NOMO-1 (cell line): ENCODE results near the gene C11orf65.
"Not testable (repeated sequence)": the region's sequence is repeated elsewhere in the genome, so short reads cannot be mapped to it uniquely, and the experiment has no call there.

Experiments
- DNase-seq, 2 experiments: peaks; one replicate each; lab custom pipeline; 2025; ENCODE audit not compliant: unreplicated experiment in 2 of 2; lab: John Stamatoyannopoulos, UW

The C11orf65 gene

DNA sequence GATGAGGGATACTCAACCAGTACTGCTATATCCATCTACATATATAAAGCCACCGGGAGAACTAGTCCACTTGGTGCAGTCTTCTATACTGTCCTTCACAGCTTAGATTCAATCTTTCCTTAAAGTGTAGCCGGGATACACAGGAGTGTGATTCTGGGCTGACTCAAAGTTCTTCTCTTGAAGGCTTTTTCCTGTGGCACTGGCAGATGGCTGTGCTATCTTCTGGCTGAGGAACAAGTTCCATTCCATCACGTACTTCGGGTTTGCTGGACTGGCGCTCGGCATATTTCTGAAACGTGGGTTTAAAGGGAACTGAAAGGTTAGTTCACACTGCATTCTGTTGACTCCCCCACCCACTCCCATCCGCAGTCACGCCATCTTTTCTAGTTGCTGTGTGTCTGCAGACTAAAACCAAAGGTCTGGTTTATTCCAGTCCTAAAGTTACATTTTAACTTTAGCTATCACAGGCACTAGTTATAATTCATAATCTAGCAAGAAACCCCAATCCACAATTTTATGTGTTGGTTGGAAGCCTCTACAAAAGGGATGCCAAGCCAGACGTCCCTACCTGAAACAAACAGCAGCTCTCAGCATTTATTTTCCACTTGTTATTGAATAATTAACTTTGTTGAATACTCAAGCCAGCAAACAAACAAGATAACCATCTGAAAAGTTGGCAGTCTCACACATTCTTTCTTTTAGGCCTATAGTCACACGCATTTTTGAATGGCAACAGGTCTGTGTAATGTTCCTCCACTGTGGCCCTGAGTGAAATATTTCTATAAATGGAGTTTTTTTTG is 7.5 kb upstream of the C11orf65 start:
- DNase-seq = no peak

DNA sequence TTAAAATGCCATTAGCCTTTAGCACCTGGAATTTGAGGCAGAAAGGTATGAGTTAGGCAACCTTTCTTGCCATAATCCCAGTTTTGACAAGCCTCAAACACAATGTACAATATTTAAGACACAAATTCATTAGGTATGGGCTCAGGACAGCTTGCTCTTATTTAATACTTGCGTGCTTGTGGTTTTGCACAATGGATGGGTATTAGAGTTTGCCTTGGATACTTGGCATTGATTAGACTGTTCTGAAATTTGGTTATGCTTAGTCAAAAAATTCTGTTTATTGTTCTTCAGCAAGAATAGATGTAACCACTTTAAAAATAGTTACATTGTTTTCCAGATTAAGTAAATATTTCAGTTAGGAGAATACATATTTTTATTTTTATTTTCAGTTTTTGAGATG is 5.4 kb upstream of the C11orf65 start:
- no peak for DNase-seq

DNA sequence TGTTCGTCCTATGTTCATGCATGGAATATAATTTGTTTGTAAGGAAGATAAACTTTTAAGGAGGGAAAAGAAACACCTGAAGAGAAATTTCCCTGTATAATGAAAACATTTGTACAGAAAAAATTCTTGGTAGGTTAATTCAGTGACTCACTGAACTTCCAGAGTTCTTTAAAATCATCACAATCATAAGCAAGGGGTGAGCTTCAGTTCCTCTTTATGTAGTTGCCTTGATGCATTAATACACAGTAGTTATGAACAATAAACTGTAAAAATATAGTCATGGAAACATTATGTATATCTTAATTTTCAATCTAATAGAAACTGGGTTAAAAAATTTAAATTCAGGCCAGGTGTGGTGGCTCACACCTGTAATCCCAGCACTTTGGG is 1.1 kb upstream of the C11orf65 start:
- peak; percentile 5 to 45 for DNase-seq

DNA sequence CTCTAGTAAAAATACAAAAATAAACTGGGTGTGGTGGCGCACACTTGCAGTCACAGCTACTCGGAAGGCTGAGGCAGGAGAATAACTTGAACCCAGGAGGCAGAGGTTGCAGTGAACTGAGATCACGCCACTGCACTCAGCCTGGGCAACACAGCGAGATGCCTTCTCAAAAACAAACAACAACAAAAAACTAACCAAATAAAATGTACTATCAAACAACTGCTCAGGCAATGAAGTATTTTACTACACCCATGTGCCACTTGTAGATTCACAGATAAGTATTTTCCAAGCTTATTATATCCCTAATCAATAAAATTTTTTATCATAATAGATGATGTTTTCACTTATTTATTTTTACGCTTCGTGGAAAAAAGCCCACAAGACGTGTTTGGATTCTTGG is 924 bp downstream of the C11orf65 start:
- no peak for DNase-seq

DNA sequence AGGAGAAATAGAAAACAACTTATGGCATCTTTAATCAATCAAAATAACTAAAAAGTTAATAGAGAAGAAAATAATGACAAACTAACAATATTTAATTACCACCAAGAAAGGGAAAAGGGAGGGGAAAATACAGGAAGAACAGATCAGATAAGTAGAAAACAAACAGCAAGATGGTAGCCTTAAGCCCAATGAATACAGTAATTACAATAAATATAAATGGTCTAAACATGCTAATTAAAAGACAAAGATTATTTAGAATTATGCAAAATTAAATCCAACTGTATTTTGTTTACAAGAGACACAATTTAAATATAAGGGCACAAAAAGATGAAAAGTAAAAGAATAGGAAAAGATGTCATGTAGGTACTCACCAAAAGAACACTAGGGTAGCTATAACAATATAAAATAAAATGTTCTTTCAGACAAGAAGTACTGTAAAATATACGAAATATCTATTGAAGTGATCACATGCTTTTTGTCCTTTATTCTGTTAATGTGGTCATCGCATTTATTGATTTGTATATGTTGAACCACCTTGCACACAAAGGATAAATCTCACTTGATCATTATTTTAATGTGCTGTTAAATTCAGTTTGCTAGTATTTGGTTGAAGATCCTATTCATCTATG is 14.0 kb downstream of the C11orf65 start:
- DNase-seq = no peak

DNA sequence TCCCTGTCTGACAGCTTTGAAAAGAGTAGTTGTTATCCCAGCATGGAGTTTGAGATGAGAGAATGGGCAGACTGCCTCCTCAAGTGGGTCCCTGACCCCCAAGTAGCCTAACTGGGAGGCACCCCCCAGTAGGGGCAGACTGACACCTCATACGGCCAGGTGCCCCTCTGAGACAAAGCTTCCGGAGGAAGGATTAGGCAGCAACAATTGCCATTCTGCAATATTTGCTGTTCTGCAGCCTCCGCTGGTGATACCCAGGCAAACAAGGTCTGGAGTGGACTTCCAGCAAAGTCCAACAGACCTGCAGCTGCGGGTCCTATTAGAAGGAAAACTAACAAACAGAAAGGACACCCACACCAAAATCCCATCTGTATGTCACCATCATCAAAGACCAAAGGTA is 25.9 kb downstream of the C11orf65 start:
- DNase-seq = not testable (repeated sequence)

DNA sequence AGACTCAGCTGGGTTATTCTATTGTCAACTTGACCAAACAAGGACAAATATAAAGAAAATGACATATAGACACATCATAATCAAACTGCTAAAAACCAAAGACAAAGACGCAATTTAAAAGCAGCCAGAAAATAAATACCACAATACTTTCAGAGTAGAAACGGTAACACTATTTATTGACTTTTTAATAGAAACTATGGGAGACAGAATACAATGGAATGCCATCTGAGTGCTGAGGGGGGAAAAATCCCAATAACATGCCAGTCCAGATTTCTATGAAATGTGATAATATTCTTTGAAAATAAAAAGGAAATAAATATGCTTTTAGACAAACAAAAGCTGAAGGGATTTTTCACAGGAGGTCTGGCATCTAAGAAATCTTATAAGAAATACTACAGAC is 30.7 kb downstream of the C11orf65 start:
- DNase-seq = no peak

DNA sequence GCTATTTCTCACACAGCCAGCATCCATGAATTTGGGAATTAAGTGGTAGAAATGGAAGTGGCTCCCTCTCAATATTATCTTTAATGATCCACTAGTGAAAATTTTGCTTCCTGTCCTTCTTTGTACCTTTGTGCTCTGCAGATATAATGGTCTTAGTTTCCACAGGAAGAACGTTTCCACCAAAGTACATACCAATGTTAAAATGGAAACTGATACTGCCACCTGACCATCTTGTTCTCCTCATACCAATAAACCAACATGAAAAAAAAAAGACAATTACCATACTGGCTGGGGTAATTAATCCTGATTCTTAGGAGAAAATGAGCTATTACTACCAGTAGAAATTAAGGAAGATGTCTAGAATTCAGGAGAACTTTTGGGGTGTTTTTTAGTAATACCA is 32.3 kb downstream of the C11orf65 start:
- no peak for DNase-seq

DNA sequence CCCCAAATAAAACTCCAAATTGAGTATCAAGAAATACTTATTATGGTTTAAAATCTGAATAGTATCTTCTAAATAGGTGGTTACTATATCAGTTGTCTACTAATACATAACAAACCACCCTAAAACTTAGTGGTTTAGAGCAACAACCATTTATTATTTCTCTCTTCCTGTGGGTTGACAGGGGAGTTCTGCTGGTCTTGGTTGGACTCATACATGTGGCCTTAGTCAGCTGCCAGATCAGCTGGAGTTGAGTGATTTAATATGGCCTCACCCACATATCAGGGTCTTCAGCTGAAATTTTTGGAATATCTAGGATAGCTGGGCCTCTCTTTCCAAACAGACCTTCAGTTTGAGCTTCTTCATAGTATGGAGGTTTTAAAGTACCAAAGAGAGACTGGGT is 34.5 kb downstream of the C11orf65 start:
- DNase-seq = no peak

DNA sequence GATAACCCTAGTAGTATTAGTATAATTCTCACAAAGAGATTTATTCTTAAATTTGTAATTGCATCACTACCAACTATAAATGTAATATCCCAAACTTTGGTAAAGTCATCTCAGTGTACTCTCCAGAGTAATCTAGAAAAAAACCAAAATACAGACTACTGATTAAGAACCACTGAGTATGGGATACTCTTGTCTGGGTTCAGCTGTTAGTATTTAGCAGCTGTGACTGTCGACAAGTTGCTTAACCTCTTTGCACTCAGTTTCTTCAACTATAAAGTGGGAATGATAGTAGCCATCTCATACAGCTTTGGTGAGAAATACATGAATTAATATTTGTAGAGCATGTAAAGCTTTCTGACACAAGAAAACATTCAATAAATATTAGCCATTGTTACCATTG is 35.3 kb downstream of the C11orf65 start:
- DNase-seq = no peak

DNA sequence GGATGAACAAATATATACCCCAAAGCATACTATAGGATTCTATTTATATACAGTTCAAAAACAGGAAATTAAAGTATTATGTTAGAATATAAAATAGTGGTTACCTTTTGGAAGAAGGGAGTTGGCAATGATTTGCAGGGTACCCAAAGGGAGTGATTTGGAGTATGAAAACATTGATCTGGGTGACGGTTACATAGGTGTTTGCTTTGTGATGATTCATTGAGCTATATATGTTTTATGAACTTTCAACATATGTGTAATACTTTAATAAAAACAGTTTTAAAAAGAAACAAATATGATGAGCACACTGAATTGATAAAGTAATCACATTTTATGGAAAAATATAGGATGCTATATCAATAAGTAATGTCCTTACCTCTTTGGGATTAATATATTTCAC is 36.0 kb downstream of the C11orf65 start:
- no peak for DNase-seq

DNA sequence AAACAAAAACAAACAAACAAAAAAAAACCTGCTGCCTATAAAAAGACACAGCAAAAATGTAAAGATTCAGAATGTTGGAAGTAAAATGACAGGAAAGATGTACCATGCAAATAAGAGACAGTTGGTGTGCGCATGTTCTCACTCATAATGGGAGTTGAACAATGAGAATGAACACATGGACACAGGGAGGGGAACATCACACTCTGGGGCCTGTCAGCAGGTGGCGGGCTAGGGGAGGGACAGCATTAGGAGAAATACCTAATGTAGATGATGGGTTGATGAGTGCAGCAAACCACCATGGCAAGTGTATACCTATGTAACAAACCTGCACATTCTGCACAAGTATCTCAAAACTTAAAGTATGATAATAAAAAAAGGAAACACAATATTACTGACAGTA is 49.8 kb downstream of the C11orf65 start:
- DNase-seq = not testable (repeated sequence)

DNA sequence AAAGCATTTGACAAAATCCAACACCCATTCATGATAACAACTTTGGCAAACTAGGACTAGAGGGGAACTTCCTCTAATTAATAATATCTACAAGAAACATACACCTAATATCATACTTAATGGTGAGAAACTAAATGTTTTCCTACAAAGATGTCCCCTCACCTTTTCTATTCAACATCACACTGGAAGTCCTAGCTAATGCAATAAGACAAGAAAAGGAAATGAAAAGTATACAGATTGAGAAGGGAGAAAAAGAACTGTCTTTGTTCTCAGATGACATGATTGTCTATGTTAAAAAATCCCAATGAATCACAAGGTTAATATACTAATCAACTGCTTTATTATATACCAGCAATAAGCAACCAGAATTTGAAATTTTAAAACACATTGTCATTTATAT is 52.4 kb downstream of the C11orf65 start:
- no peak for DNase-seq

DNA sequence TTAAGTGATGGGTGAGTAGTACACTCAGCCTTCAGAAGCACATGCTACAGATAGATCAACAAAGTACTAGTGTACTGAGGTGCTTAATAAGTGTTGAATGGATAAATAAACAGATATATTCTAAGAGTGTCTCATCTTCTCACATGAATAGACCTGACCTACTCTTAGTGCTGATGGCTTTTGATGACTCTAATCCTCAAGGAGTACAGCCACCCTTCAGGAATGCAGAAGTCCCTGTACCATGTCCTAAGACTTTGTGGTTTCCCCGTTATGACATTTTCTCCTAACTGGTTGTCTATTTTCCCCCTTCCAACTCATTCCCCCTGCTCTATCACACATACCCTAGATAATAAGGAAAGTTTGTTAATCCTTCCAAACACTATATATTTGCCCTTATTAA is 61.6 kb downstream of the C11orf65 start:
- DNase-seq = no peak

DNA sequence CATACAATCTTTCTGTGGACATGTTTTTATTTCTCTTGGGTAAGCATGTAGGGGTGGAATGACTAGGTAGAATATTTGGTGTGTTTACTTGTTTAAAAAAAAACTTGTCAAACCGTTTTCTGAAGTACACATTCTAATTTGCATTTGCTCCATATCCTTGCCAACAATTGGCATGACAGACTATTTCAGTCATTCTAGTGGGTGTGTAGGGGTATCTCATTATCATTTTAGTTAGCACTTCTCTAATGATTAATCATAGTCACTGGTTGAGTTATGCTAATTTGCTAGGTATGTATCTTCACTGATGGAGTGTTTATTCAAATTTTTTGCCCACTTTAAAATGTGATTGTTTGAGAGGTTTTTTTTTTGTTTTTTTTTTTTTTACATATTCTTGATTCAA is 64.3 kb downstream of the C11orf65 start:
- no peak for DNase-seq

DNA sequence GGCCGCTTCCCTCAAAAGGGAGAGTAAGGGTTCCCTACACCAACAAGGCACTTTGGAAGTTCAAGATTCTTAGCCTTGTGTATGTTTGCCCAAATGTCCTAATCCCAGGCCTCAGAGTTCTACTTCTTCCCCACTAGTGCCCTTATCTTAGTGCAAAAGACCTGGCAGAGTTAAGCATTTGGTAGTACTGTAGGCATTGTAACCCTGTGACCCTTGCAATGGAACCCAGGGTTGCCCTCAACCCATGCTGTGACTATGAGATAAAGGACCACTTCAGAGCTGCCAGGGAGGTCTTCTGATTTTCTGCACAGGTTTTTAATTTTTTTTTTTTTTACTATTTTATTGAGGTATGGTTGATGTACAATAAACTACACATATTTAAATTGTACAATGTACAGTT is 65.1 kb downstream of the C11orf65 start:
- DNase-seq = no peak

DNA sequence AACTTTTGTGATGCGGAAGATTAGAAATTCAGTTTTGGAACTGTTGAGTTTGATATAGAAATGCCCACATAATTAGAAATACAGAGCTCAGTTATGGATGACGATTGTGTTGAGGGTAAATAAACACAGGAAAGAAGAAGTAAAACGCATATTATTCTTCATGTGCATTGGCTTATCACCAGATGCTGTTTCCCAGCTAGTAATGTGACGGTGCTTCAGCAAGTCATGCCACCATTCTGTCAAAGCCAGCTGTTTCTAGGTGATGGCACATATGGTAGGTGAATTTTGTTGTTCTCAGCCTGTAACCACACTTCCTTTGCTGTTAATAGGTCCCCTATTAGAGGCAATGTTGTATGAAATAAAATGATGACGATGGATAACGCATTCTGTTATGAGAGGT is 68.9 kb downstream of the C11orf65 start:
- no peak for DNase-seq

DNA sequence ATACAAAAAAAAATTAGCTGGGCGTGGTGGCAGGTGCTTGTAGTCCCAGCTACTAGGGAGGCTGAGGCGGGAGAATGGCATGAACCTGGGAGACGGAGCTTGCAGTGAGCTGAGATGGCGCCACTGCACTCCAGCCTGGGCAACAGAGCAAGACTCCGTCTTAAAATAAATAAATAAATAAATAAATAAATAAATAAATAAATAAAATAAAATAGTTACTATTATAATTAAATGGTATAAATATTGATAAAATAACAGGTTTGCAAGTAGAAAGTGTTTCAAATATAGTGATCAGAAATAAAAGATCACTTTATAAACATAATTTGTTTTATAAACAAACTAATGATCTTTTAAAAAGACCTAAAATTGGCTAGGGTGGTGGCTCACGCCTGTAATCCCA is 70.7 kb downstream of the C11orf65 start:
- not testable (repeated sequence) for DNase-seq

DNA sequence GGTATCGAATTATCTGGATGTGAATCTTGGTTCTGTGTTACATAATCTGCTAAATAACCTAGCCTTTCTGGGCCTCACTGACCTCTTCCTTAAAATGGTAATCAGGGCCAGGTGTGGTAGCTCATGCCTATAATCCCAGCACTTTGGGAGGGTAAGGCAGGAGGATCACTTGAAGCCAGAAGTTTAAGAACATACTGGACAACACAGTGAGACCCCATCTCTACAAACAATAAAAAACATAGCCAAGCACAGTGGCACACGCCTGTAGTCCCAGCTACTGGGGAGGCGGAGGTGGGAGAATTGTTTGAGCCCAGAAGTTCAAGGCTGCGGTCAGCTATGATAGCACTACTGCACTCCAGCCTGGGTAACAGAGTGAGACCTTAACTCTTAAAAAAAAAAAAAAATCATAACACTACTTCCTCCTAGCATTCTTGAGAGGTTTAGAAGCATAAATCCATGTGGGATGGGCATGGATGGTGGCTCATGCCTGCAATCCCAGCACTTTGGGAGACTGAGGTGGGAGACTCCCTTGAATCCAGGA is 72.5 kb downstream of the C11orf65 start:
- no peak for DNase-seq

DNA sequence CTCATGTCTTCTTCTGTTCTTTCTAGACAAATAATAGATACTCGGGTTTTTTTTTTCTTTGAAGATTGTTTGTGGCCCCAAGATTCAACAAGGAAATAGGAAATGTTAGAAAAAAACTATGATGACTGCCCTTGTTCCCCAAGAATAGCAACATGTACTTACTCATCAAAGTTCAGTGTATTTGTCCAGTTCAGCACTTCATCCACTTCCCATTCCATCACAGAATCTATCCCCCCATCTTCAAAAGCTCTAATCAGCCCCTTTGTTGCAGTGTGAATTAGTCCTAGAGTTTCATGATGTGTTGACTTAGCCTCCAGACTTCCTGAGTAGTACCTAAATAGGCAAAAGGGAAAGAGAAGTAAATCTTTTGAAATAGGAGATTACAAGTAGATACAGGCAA is 74.3 kb downstream of the C11orf65 start:
- DNase-seq = no peak

DNA sequence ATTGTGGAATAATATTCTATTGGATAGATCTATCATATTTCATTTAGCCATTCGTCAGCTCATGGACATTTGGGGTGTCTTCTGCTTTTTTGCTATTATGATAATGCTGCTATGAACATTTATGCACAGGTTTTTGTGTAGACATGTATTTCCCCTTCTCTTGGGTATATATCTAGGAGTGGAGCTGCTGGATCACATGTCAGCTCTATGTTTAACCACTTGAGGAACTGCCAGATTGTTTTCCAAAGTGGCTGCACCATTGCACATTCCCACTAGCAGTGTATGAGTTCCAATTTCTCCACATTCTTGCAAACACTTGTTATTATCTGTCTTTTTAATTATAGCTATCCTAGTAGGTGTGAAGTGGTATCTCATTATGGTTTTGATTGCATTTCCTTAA is 75.0 kb downstream of the C11orf65 start:
- no peak for DNase-seq

DNA sequence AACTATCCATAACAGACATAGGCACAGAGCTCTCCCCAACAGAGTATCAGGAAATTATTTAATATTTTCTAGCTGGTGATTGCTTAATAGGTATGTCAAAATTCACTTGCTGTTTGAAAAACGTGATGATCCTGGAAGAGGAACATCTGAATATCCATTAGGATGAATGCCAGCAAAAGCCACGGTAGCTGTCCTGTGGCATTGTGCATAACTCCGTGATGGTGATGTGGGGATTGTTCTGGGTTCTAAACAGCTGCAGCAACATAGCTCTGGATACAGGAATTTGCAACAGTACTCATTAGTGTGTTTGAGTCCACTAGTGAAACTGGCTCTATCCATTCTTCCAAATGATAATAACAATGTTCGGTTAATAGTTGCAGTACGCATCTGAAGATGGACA is 78.8 kb downstream of the C11orf65 start:
- no peak for DNase-seq
